HEK293 (cell line): Measurements from ENCODE around the gene RXRG.

ENCODE experiments used
- OVOL3 ChIP-seq: fragments of 450-650 bp; formaldehyde crosslinking; IDR thresholded peaks from 2 replicates; pipeline ENCODE4 v1.5.1; 2016; ENCODE audit warnings: missing biosample characterization, missing genetic modification characterization
- PBX3 ChIP-seq: sonication (generic); formaldehyde crosslinking; IDR thresholded peaks from 2 replicates; pipeline ENCODE4 v1.8.1; 2022; ENCODE audit warnings: mild to moderate bottlenecking, moderate library complexity, missing genetic modification reagents
- ZBTB1 ChIP-seq: fragments of 450-650 bp; formaldehyde crosslinking; IDR thresholded peaks from 2 replicates; pipeline ENCODE4 v1.5.1; 2016; ENCODE audit warnings: missing biosample characterization, missing genetic modification characterization
- ZNF48 ChIP-seq: fragments of 450-650 bp; formaldehyde crosslinking; IDR thresholded peaks from 2 replicates; pipeline ENCODE4 v1.5.1; 2016; ENCODE audit warnings: missing biosample characterization, missing genetic modification characterization
- TF ChIP-seq, protein P1 (sequence below): fragments of 450-650 bp; formaldehyde crosslinking; IDR thresholded peaks from 2 replicates; pipeline ENCODE4 v1.5.1; 2016; ENCODE audit warnings: missing biosample characterization, missing genetic modification characterization

GRCh38 chr1:165408518-165408917 lies 36.4 kb downstream of the RXRG start:
- no peak for TF ChIP-seq ZNF48 (tag by site-specific recombination)
- no peak for TF ChIP-seq ZBTB1 (tag by site-specific recombination)
- no peak for TF ChIP-seq PBX3 (CRISPR knock-in tag)
- TF ChIP-seq, protein P1, sequence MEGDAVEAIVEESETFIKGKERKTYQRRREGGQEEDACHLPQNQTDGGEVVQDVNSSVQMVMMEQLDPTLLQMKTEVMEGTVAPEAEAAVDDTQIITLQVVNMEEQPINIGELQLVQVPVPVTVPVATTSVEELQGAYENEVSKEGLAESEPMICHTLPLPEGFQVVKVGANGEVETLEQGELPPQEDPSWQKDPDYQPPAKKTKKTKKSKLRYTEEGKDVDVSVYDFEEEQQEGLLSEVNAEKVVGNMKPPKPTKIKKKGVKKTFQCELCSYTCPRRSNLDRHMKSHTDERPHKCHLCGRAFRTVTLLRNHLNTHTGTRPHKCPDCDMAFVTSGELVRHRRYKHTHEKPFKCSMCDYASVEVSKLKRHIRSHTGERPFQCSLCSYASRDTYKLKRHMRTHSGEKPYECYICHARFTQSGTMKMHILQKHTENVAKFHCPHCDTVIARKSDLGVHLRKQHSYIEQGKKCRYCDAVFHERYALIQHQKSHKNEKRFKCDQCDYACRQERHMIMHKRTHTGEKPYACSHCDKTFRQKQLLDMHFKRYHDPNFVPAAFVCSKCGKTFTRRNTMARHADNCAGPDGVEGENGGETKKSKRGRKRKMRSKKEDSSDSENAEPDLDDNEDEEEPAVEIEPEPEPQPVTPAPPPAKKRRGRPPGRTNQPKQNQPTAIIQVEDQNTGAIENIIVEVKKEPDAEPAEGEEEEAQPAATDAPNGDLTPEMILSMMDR: peak; percentile 54
- no peak for TF ChIP-seq OVOL3 (tag by site-specific recombination)
